Measurements from ENCODE around the gene RAD51B. TPM values are rescaled to one million over a fixed set of nuclear protein-coding genes. Genes with fewer than 3 reads are reported as not detected.

RAD51B gene
- total and polyA plus RNA-seq, 9 of the 15 experiments (the other 6 are each of a cell fraction or from before 2014, with no cell fraction given) = 8.5 to 17.3 (median 11.3) TPM

DNA sequence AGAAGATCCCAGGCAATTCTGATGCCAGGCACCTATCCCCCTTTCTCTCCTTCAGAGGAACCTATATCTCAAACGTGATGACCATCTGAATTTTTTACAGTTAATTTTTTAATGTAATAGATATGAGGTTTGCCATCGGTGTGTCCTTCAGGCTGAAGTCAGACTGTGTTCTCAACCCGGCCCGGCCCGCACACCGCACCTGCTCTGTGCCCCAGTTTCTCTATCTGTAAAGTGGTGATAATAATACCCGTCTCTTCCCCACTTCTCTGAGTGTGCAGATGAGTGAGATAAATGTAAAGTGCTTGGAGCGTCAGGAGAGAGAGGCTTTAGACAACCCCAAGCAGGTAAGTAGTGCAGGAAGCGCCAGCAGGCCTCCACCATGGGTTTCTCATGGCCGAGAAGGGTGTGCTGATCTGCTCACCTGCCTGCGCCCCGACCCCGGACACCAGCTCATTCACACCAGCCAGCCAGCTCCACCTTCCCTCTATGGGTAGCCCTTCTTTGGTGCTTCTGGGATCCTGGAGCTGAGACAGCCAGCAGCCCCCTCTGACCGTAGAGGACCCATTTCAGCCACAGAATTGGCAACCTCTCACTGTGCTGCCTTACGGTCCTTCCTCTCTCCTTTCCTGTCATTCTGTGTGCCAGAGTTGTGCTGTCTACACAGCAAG lies 893.3 kb downstream of the RAD51B start (continued):
- TF ChIP-seq, protein P1, sequence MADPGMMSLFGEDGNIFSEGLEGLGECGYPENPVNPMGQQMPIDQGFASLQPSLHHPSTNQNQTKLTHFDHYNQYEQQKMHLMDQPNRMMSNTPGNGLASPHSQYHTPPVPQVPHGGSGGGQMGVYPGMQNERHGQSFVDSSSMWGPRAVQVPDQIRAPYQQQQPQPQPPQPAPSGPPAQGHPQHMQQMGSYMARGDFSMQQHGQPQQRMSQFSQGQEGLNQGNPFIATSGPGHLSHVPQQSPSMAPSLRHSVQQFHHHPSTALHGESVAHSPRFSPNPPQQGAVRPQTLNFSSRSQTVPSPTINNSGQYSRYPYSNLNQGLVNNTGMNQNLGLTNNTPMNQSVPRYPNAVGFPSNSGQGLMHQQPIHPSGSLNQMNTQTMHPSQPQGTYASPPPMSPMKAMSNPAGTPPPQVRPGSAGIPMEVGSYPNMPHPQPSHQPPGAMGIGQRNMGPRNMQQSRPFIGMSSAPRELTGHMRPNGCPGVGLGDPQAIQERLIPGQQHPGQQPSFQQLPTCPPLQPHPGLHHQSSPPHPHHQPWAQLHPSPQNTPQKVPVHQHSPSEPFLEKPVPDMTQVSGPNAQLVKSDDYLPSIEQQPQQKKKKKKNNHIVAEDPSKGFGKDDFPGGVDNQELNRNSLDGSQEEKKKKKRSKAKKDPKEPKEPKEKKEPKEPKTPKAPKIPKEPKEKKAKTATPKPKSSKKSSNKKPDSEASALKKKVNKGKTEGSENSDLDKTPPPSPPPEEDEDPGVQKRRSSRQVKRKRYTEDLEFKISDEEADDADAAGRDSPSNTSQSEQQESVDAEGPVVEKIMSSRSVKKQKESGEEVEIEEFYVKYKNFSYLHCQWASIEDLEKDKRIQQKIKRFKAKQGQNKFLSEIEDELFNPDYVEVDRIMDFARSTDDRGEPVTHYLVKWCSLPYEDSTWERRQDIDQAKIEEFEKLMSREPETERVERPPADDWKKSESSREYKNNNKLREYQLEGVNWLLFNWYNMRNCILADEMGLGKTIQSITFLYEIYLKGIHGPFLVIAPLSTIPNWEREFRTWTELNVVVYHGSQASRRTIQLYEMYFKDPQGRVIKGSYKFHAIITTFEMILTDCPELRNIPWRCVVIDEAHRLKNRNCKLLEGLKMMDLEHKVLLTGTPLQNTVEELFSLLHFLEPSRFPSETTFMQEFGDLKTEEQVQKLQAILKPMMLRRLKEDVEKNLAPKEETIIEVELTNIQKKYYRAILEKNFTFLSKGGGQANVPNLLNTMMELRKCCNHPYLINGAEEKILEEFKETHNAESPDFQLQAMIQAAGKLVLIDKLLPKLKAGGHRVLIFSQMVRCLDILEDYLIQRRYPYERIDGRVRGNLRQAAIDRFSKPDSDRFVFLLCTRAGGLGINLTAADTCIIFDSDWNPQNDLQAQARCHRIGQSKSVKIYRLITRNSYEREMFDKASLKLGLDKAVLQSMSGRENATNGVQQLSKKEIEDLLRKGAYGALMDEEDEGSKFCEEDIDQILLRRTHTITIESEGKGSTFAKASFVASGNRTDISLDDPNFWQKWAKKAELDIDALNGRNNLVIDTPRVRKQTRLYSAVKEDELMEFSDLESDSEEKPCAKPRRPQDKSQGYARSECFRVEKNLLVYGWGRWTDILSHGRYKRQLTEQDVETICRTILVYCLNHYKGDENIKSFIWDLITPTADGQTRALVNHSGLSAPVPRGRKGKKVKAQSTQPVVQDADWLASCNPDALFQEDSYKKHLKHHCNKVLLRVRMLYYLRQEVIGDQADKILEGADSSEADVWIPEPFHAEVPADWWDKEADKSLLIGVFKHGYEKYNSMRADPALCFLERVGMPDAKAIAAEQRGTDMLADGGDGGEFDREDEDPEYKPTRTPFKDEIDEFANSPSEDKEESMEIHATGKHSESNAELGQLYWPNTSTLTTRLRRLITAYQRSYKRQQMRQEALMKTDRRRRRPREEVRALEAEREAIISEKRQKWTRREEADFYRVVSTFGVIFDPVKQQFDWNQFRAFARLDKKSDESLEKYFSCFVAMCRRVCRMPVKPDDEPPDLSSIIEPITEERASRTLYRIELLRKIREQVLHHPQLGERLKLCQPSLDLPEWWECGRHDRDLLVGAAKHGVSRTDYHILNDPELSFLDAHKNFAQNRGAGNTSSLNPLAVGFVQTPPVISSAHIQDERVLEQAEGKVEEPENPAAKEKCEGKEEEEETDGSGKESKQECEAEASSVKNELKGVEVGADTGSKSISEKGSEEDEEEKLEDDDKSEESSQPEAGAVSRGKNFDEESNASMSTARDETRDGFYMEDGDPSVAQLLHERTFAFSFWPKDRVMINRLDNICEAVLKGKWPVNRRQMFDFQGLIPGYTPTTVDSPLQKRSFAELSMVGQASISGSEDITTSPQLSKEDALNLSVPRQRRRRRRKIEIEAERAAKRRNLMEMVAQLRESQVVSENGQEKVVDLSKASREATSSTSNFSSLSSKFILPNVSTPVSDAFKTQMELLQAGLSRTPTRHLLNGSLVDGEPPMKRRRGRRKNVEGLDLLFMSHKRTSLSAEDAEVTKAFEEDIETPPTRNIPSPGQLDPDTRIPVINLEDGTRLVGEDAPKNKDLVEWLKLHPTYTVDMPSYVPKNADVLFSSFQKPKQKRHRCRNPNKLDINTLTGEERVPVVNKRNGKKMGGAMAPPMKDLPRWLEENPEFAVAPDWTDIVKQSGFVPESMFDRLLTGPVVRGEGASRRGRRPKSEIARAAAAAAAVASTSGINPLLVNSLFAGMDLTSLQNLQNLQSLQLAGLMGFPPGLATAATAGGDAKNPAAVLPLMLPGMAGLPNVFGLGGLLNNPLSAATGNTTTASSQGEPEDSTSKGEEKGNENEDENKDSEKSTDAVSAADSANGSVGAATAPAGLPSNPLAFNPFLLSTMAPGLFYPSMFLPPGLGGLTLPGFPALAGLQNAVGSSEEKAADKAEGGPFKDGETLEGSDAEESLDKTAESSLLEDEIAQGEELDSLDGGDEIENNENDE (IDR thresholded peaks at IDR 0.05; ENCODE audit: low read depth, low read length) = no peak
- TF ChIP-seq ESRRA (IDR thresholded peaks at IDR 0.05; ENCODE audit: borderline replicate concordance, low read depth) (no peak), ZFP30 (CRISPR knock-in tag; IDR thresholded peaks at IDR 0.05; ENCODE audit: borderline replicate concordance) (no peak), TGIF2 (CRISPR knock-in tag; IDR thresholded peaks at IDR 0.05) (no peak), EP400 (IDR thresholded peaks at IDR 0.05) (no peak), TAL1 (IDR thresholded peaks at IDR 0.05) (no peak)
- TF ChIP-seq, protein P2, sequence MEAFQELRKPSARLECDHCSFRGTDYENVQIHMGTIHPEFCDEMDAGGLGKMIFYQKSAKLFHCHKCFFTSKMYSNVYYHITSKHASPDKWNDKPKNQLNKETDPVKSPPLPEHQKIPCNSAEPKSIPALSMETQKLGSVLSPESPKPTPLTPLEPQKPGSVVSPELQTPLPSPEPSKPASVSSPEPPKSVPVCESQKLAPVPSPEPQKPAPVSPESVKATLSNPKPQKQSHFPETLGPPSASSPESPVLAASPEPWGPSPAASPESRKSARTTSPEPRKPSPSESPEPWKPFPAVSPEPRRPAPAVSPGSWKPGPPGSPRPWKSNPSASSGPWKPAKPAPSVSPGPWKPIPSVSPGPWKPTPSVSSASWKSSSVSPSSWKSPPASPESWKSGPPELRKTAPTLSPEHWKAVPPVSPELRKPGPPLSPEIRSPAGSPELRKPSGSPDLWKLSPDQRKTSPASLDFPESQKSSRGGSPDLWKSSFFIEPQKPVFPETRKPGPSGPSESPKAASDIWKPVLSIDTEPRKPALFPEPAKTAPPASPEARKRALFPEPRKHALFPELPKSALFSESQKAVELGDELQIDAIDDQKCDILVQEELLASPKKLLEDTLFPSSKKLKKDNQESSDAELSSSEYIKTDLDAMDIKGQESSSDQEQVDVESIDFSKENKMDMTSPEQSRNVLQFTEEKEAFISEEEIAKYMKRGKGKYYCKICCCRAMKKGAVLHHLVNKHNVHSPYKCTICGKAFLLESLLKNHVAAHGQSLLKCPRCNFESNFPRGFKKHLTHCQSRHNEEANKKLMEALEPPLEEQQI (IDR thresholded peaks at IDR 0.05) = no peak

Measured in K562 (cell line).